Heart left ventricle (tissue), 16 donors: ENCODE results near the gene MYO1C. TPM values are rescaled to one million over a fixed set of nuclear protein-coding genes. Genes with fewer than 3 reads are reported as not detected.
"Not testable (repeated sequence)": the region's sequence is repeated elsewhere in the genome, so short reads cannot be mapped to it uniquely, and the experiment has no call there.

ENCODE experiments used
- ATAC-seq, 4 donors: fragments of 200-7000 bp; cut with Tn5 transposase; one replicate each; pipeline ENCODE4 v1.9.1; 2020 to 2022; ENCODE audit warnings: moderate library complexity in 4 of 4, mild to moderate bottlenecking in 3 of 4, moderate number of reproducible peaks in 1 of 4
- DNase-seq, 5 donors: peaks; one replicate each; pipeline ENCODE4 v3.0.0-alpha.2; 2020
- H3K27ac ChIP-seq, 12 donors: fragments of 200-600 bp; sonication (generic) in 4 of 12; one replicate each; pipeline versions ENCODE4 v1.5.0 to v1.8.0; 2016 to 2022; ENCODE audit warnings: mild to moderate bottlenecking in 2 of 12
- H3K27me3 ChIP-seq, 9 donors: fragments of 200-600 bp; sonication (generic) in 2 of 9; one replicate each; pipeline versions ENCODE4 v1.5.1 to v1.8.0; 2016 to 2022; ENCODE audit warnings: mild to moderate bottlenecking in 3 of 9
- H3K36me3 ChIP-seq, 9 donors: fragments of 200-600 bp; sonication (generic) in 2 of 9; one replicate each; pipeline versions ENCODE4 v1.5.0 to v1.8.0; 2018 to 2022; ENCODE audit warnings: mild to moderate bottlenecking in 2 of 9
- H3K4me1 ChIP-seq, 12 donors: fragments of 200-600 bp; sonication (generic) in 4 of 12; one replicate each; pipeline versions ENCODE4 v1.5.0 to v1.8.0; 2016 to 2022; ENCODE audit warnings: mild to moderate bottlenecking in 3 of 12
- H3K4me3 ChIP-seq, 12 donors: fragments of 200-600 bp; sonication (generic) in 4 of 12; one replicate each; pipeline versions ENCODE4 v1.5.0 to v1.8.0; 2017 to 2022; ENCODE audit warnings: mild to moderate bottlenecking in 9 of 12, moderate library complexity in 4 of 12
- H3K9me3 ChIP-seq, 12 donors: fragments of 200-600 bp; sonication (generic) in 4 of 12; one replicate each; pipeline versions ENCODE4 v1.5.0 to v1.8.0; 2016 to 2022; ENCODE audit warnings: mild to moderate bottlenecking in 1 of 12
- POLR2A ChIP-seq, 2 donors: fragments of 450-650 bp; IDR thresholded peaks; one replicate each; pipeline ENCODE4 v1.6.1; 2017; ENCODE audit warnings: antibody characterized with exemption in 2 of 2, mild to moderate bottlenecking in 2 of 2, moderate library complexity in 2 of 2
- WGBS, 4 donors: extraction: QIAGEN DNeasy Blood & Tissue Kit in 2 of 4; methylation state at CpG; one replicate each; pipeline versions ENCODE4 v1.1.5 to v1.1.7; 2013 to 2018; 5-methylcytosine and 5-hydroxymethylcytosine counted together
- intact Hi-C, 10 donors: fragments of 100-400 bp; cut with DNase I; formaldehyde crosslinking; loops; one replicate each; pipeline versions ENCODE4 v1.11.1 to v1.14.2; 2022
- polyA plus RNA-seq, 2 donors: library from polyadenylated mRNA; stranded (reverse); fragments of 200-250 nt; gene quantifications; one replicate each; pipeline ENCODE4 v1.2.3, GENCODE V29; 2013
- total RNA-seq, 9 donors: library from RNA; depleted of rRNA in 2 of 9; stranded (reverse); fragments of >200 nt in 2 of 9; fragmentation: NEBNext Ultra II Directional in 3 of 9; extraction: Animal tissue kit (Norgen Biotek cat#: 25700) in 3 of 9; gene quantifications; one replicate each; pipeline versions ENCODE4 v1.1.0 to v1.2.4, GENCODE V29; 2016 to 2023
- TF ChIP-seq, protein P1 (sequence below), 12 donors: fragments of 200-600 bp; sonication (generic) in 4 of 12; IDR thresholded peaks; one replicate each; pipeline versions ENCODE4 v1.5.0 to v1.8.0; 2018 to 2022; ENCODE audit warnings: antibody characterized with exemption in 12 of 12, mild to moderate bottlenecking in 5 of 12
- donor health status: ischemic (EF 13 %, LVEDD 7.1; RV severe dilation, severe dysfunction).
- donor health status: healthy with polysubstance abuse.
- donor health status: DM: no; HTN: yes; CAD: no.
- donor health status: DM: no; HTN: no; CAD: no.
- donor health status: ischemic (EF 25% LVEDD 6.9; RV normal size, moderate dysfunction).
- donor health status: ischemic (EF 25% LVEDD 5.7; RV mildly dilated, moderate dysfunction).
- donor health status: healthy.
- donor health status: DM: yes; HTN: yes; CAD: no.
- donor health status: ischemic (EF 35%, LVEDD 5.7; RV mildly dilated, moderate dysfunction).
- donor health status: nonischemic (EF 11% LVEDD 7.7; RV severe dilation, severe dysfunction).
- donor health status: DM: yes; HTN: yes; CAD: no.
- donor health status: PGD.
- donor health status: ischemic (EF 29% LVEDD 5.4; RV normal size, mild dysfunction).
- donor health status: nonischemic (EF 23%, LVEDD 6.1; RV moderate dilation, normal function).

MYO1C gene
- total and polyA plus RNA-seq, 11 donors = 89.6 to 259 (median 174) TPM

DNA sequence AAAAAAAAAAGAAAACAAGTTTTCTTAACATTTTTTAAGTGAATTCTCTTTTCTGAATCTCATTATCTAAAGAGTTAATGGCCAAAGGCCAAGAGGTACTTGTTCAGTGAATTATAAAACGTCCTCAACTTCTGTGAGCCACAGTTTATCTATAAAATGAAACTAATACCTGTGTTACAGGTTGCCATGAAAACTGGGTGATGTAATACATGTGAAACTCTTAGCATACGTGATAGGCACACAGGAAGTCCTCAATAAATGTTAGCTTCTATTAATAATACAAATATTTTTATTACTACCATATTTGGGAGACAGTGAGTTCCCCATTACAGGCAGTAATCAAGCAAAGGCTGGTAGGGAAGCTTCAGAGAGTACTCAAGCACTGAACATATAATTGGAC lies 37.4 kb upstream of the MYO1C start:
- 33 to 54% (median 46%) methylated on average over 2 of the region's 2 CpGs for WGBS, 4 donors

DNA sequence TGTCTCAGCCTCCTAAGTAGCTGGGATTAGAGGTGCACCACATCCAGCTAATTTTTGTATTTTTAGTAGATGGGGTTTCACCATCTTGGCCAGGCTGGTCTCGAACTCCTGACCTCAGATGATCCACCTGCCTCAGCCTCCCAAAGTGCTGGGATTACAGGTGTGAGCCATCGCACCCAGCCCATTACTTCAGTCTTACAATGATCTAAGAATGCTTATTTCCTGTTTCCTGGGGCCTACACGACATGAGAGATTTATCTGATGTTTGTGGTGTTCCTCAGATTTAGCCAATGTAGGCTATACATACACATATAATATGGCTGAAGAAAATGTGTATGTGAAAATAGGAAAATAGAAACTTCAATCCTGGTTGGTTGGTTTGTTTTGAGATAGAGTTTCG lies 34.4 kb upstream of the MYO1C start:
- H3K4me1 ChIP-seq, DNase-seq, H3K27ac ChIP-seq, H3K27me3 ChIP-seq, H3K9me3 ChIP-seq, ATAC-seq, H3K4me3 ChIP-seq, intact Hi-C loops: not testable (repeated sequence)
- H3K36me3 ChIP-seq = peaks cover 0 to 93% (median 79%) of the 10 kb centered on the region in 9 donors
- WGBS, 4 donors = 77 to 87% (median 80%) methylated on average over 4 of the region's 4 CpGs

More for the DNA sequence above, 37.4 kb upstream of the MYO1C start:
- H3K36me3 ChIP-seq = peaks cover 0 to 99% (median 92%) of the 10 kb centered on the region in 9 donors
- no peaks in the 10 kb centered on the region for H3K27me3 ChIP-seq
- H3K4me1 ChIP-seq = peaks cover 0 to 19% (median 2%) of the 10 kb centered on the region in 12 donors
- no peak for ATAC-seq
- H3K9me3 ChIP-seq = no peaks in the 10 kb centered on the region
- intact Hi-C loops = loop anchor here in 2 of 10 donors (5.0 kb wide), 2 partner anchors 178 to 263 kb away; no protein-coding TSS in a partner anchor
- no peak overlapping the region for H3K4me3 ChIP-seq
- DNase-seq = no peak
- TF ChIP-seq, protein P1, sequence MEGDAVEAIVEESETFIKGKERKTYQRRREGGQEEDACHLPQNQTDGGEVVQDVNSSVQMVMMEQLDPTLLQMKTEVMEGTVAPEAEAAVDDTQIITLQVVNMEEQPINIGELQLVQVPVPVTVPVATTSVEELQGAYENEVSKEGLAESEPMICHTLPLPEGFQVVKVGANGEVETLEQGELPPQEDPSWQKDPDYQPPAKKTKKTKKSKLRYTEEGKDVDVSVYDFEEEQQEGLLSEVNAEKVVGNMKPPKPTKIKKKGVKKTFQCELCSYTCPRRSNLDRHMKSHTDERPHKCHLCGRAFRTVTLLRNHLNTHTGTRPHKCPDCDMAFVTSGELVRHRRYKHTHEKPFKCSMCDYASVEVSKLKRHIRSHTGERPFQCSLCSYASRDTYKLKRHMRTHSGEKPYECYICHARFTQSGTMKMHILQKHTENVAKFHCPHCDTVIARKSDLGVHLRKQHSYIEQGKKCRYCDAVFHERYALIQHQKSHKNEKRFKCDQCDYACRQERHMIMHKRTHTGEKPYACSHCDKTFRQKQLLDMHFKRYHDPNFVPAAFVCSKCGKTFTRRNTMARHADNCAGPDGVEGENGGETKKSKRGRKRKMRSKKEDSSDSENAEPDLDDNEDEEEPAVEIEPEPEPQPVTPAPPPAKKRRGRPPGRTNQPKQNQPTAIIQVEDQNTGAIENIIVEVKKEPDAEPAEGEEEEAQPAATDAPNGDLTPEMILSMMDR (IDR thresholded peaks at IDR 0.05) = no peak
- TF ChIP-seq POLR2A (IDR thresholded peaks at IDR 0.05) = no peak
- no peak overlapping the region for H3K27ac ChIP-seq

DNA sequence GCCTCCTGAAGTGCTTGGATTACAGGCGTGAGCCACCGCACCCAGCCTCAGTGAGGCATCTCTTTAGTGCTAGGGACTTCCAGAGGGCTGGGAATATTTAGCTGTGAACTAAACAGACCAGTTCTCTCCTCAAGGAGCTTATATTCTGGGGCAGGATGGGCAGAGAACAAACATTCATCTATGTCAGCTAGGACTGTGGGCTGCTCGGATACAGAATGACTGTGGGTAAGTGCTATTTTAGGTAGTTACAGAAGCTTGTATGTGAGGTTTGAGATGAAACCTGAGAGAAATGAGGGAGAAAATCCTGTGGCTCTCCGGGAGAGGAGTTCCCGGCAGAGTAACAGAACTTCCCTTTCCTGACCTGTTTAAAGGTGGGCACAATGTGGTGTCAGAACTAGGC lies 30.1 kb upstream of the MYO1C start:
- H3K27ac ChIP-seq = no peak overlapping the region
- DNase-seq = no peak
- H3K27me3 ChIP-seq = no peaks in the 10 kb centered on the region
- TF ChIP-seq, protein P1 (IDR thresholded peaks at IDR 0.05) = no peak
- TF ChIP-seq POLR2A (IDR thresholded peaks at IDR 0.05) = no peak
- H3K36me3 ChIP-seq = peaks cover 0 to 78% (median 50%) of the 10 kb centered on the region in 9 donors
- H3K9me3 ChIP-seq = no peaks in the 10 kb centered on the region
- WGBS, 4 donors = 90 to 94% (median 93%) methylated on average over 5 of the region's 5 CpGs
- no peak overlapping the region for H3K4me3 ChIP-seq
- intact Hi-C loops = no loop called here
- ATAC-seq = no peak
- peaks cover 0 to 9% (median 2%) of the 10 kb centered on the region in 12 donors for H3K4me1 ChIP-seq

DNA sequence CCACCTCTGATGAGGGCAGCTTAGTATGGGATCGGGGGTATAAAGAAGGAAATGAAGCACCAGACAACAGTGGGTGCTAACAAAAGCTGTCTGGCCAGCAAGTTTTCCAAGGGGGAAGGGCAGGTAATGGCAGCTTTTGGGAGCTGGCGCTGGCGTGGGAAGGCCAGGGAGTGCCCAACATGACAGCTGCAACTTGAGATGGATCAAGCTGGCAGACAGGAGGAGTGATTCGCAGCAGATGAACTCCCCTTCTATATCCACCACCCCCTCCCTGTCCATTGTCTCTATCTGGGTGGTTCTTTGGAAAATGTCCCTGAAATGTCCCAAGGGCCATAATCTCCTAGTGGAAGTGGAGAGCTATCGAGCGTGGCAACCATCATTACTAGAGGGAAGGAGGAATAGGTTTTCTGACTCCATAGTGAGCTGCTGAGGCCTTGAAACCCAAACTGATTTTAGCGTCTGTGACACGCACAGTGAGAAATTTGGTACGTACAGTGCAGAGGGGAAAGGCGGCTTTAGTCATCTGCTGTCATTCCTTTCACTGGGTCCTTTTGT lies 28.7 kb upstream of the MYO1C start:
- no peak overlapping the region for H3K4me3 ChIP-seq
- H3K27ac ChIP-seq = no peak overlapping the region
- peaks cover 0 to 15% (median 7%) of the 10 kb centered on the region in 12 donors for H3K4me1 ChIP-seq
- DNase-seq (no peak), ATAC-seq (no peak)
- intact Hi-C loops = no loop called here
- TF ChIP-seq, protein P1 (IDR thresholded peaks at IDR 0.05) = no peak
- TF ChIP-seq POLR2A (IDR thresholded peaks at IDR 0.05) = no peak
- H3K9me3 ChIP-seq = no peaks in the 10 kb centered on the region
- peaks cover 0 to 64% (median 35%) of the 10 kb centered on the region in 9 donors for H3K36me3 ChIP-seq
- 78 to 81% (median 79%) methylated on average over 10 of the region's 10 CpGs for WGBS, 4 donors
- no peaks in the 10 kb centered on the region for H3K27me3 ChIP-seq
